Right lobe of liver (tissue), 6 donors: ENCODE results near the gene LONP2. TPM values are rescaled to one million over a fixed set of nuclear protein-coding genes. Genes with fewer than 3 reads are reported as not detected.

Source experiments
- ATAC-seq, 4 donors: fragments of 200-7000 bp; cut with Tn5 transposase; one replicate each; pipeline ENCODE4 v1.9.1; 2020; ENCODE audit warnings: mild to moderate bottlenecking in 4 of 4, moderate library complexity in 4 of 4
- DNase-seq, 3 donors: peaks; one replicate each; pipeline ENCODE4 v3.0.0-alpha.2; 2020
- H3K27ac ChIP-seq, 3 donors: fragments of 200-600 bp; one replicate each; pipeline ENCODE4 v1.8.0; 2022
- H3K27me3 ChIP-seq, 2 donors: fragments of 200-600 bp; one replicate each; pipeline ENCODE4 v1.8.0; 2022
- H3K36me3 ChIP-seq, 4 donors: fragments of 200-600 bp; sonication (generic) in 1 of 4; one replicate each; pipeline versions ENCODE4 v1.5.1 to v1.8.0; 2017 to 2022; ENCODE audit warnings: control low read depth in 1 of 4
- H3K4me1 ChIP-seq, 4 donors: fragments of 200-600 bp; sonication (generic) in 1 of 4; one replicate each; pipeline versions ENCODE4 v1.5.1 to v1.8.0; 2017 to 2022; ENCODE audit warnings: control low read depth in 1 of 4
- H3K4me3 ChIP-seq, 3 donors: fragments of 200-600 bp; one replicate each; pipeline ENCODE4 v1.8.0; 2022
- H3K9me3 ChIP-seq, 4 donors: fragments of 200-600 bp; sonication (generic) in 1 of 4; one replicate each; pipeline versions ENCODE4 v1.5.1 to v1.8.0; 2017 to 2022; ENCODE audit warnings: control low read depth in 1 of 4
- POLR2A ChIP-seq: fragments of 450-650 bp; IDR thresholded peaks from one replicate; pipeline ENCODE4 v1.6.1; 2017; ENCODE audit warnings: antibody characterized with exemption, mild to moderate bottlenecking
- WGBS: methylation state at CpG from one replicate; pipeline ENCODE4 v1.1.6; 2018; ENCODE audit warnings: low coverage, low lambda C conversion rate; ENCODE audit not compliant: insufficient coverage; ENCODE audit errors: missing lambda C conversion rate; 5-methylcytosine and 5-hydroxymethylcytosine counted together
- intact Hi-C, 2 donors: fragments of 100-400 bp; cut with DNase I; formaldehyde crosslinking; loops; one replicate each; pipeline versions ENCODE4 v1.11.2 to v1.14.1; 2022
- total RNA-seq, 6 experiments: library from RNA; depleted of rRNA in 2 of 6; stranded (reverse); fragments of >200 nt in 2 of 6; fragmentation: NEBNext Ultra II Directional in 3 of 6; extraction: Animal tissue kit (Norgen Biotek cat#: 25700) in 3 of 6; gene quantifications; one replicate each; pipeline versions ENCODE4 v1.1.0 to v1.2.4, GENCODE V29; 2016 to 2023
- TF ChIP-seq, protein P1 (sequence below), 4 donors: fragments of 200-600 bp in 3 of 4; fragments of 450-650 bp in 1 of 4; IDR thresholded peaks; one replicate each; pipeline versions ENCODE4 v1.5.1 to v1.8.0; 2016 to 2022; ENCODE audit warnings: antibody characterized with exemption in 4 of 4, mild to moderate bottlenecking in 2 of 4
- donor health status: DM: no; HTN: yes; CAD: no.
- donor health status: DM: no; HTN: no; CAD: no.
- donor health status: DM: no; HTN: no; CAD: no.
- donor health status: DM: no; HTN: yes; CAD: no.
- donor health status: DM: no; HTN: yes; CAD: no.

The LONP2 gene
- total RNA-seq, 6 experiments from 2014 or later = 102 to 164 (median 153) TPM

DNA sequence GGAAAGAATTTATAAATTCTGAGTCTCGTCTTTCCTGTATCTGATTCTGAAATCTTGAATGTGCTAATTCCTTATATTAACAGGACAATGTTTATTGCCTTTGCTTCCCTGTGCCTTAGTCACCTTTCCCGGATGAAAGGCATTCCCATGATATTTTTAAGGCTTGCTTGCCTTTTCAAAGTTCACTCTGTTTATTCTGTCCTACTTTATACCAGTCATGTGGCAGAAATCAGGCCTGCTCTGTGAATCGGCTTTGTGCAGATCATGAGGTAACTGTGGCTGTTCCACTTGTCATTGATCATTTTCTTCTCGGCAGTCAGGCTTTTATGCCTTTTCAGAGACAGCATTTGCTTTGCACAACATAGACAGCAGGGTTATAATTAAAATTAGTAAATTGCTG lies 32.0 kb downstream of the LONP2 start:
- Histone ChIP-seq H3K27me3 (no peaks in the 10 kb centered on the region), H3K27ac (peak overlapping the region; percentile 13 to 37 (median 34)), H3K4me1 (peaks cover 0 to 7% (median 2%) of the 10 kb centered on the region in 4 donors), H3K9me3 (no peaks in the 10 kb centered on the region), H3K36me3 (peaks cover 0 to 34% (median 13%) of the 10 kb centered on the region in 4 donors), H3K4me3 (no peak overlapping the region)
- 19% methylated on average over 4 of the region's 4 CpGs for WGBS
- TF ChIP-seq, protein P1, sequence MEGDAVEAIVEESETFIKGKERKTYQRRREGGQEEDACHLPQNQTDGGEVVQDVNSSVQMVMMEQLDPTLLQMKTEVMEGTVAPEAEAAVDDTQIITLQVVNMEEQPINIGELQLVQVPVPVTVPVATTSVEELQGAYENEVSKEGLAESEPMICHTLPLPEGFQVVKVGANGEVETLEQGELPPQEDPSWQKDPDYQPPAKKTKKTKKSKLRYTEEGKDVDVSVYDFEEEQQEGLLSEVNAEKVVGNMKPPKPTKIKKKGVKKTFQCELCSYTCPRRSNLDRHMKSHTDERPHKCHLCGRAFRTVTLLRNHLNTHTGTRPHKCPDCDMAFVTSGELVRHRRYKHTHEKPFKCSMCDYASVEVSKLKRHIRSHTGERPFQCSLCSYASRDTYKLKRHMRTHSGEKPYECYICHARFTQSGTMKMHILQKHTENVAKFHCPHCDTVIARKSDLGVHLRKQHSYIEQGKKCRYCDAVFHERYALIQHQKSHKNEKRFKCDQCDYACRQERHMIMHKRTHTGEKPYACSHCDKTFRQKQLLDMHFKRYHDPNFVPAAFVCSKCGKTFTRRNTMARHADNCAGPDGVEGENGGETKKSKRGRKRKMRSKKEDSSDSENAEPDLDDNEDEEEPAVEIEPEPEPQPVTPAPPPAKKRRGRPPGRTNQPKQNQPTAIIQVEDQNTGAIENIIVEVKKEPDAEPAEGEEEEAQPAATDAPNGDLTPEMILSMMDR (IDR thresholded peaks at IDR 0.05) = no peak
- no peak for TF ChIP-seq POLR2A
- DNase-seq = no peak
- peak; percentile 64 to 90 (median 80) for ATAC-seq
- intact Hi-C loops = no loop called here

DNA sequence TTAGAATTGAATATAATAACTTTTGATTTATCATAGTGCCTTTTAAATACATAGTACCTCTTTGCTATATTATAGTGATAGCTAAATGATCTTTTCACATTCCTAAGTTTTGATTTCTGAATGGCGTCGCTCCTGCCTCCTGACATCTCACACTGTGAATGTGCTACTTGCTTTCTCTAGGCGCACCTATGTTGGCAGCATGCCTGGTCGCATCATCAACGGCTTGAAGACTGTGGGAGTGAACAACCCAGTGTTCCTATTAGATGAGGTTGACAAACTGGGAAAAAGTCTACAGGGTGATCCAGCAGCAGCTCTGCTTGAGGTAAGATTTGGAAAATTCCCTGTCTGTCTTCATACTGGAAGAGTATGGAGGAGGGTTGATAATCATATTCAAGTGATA lies 33.1 kb downstream of the LONP2 start:
- intact Hi-C loops = no loop called here
- no peak for TF ChIP-seq POLR2A
- TF ChIP-seq, protein P1 (IDR thresholded peaks at IDR 0.05) = no peak
- Histone ChIP-seq H3K27me3 (no peaks in the 10 kb centered on the region), H3K9me3 (no peaks in the 10 kb centered on the region), H3K27ac (no peak overlapping the region), H3K4me1 (peaks cover 0 to 7% (median 2%) of the 10 kb centered on the region in 4 donors), H3K36me3 (peaks cover 0 to 23% (median 13%) of the 10 kb centered on the region in 4 donors), H3K4me3 (no peak overlapping the region)
- ATAC-seq = peak in 2 of 4 donors; percentile 5 to 19
- peak in 1 of 3 donors; percentile 27 for DNase-seq
- WGBS = 84% methylated on average over 5 of the region's 5 CpGs

DNA sequence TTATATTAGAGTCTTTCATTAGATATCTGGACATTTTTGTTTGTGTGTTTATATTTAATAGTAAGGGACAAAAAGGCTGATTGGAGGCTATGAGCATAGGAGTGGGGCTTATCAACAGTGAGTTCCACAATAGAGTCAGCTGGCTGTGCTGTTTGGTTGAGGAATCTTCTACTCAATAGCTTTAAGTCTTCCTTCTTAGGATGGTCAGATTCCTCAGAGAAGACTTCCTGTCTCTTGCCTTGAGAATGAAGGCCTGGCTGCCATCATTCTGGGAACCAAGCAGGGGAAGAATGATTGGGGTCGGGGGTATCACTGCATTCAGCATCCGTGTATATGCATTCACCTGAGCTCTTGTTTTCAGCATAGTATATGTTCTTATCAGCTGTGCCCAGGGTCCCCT lies 35.1 kb downstream of the LONP2 start:
- H3K4me1 ChIP-seq = peaks cover 0 to 9% (median 5%) of the 10 kb centered on the region in 4 donors
- H3K36me3 ChIP-seq = peaks cover 0 to 20% (median 10%) of the 10 kb centered on the region in 4 donors
- WGBS = 50% methylated on average over 2 of the region's 2 CpGs
- DNase-seq (no peak), ATAC-seq (peak in 1 of 4 donors; percentile 49)
- no peaks in the 10 kb centered on the region for H3K9me3 ChIP-seq
- TF ChIP-seq, protein P1 (IDR thresholded peaks at IDR 0.05) = no peak
- TF ChIP-seq POLR2A = no peak
- no peak overlapping the region for H3K4me3 ChIP-seq
- H3K27me3 ChIP-seq = no peaks in the 10 kb centered on the region
- intact Hi-C loops = no loop called here
- peak overlapping the region in 1 of 3 donors; percentile 6 for H3K27ac ChIP-seq

DNA sequence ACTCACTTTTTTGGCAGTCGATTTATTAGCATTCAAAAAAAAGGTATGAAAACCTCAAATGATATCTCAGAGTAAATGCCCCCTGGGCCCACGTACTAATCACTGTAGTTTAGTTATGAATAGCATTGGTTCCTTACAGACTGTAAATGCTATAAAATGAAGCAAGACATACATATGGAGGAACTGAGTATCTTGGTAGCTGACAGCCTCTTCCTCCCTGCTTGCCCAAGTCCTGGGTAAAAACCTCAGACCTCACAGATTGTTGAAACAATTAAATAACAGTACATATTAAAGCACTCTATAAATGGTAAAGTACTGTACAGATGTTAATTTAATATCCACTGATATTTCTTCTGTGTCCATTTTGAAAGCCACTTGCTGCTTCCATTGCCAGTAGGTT lies 36.4 kb downstream of the LONP2 start:
- intact Hi-C loops = no loop called here
- no peak overlapping the region for H3K27ac ChIP-seq
- TF ChIP-seq, protein P1 (IDR thresholded peaks at IDR 0.05) = no peak
- no peak for TF ChIP-seq POLR2A
- no peak for DNase-seq
- H3K9me3 ChIP-seq = no peaks in the 10 kb centered on the region
- peaks cover 0 to 10% (median 5%) of the 10 kb centered on the region in 4 donors for H3K4me1 ChIP-seq
- no peak overlapping the region for H3K4me3 ChIP-seq
- H3K27me3 ChIP-seq = no peaks in the 10 kb centered on the region
- H3K36me3 ChIP-seq = peaks cover 0 to 20% (median 7%) of the 10 kb centered on the region in 4 donors
- ATAC-seq = no peak
- WGBS = 79% methylated on average over 2 of the region's 2 CpGs
